OCI-LY1 (cell line): ENCODE measurements around the gene ARPIN.
"Not testable (repeated sequence)": the region's sequence is repeated elsewhere in the genome, so short reads cannot be mapped to it uniquely, and the experiment has no call there.

Source experiments
- CTCF ChIP-seq: fragments of 200-600 bp; sonication (generic), shearing (Covaris generic); IDR thresholded peaks from 2 replicates; pipeline ENCODE4 v1.5.1; 2017; ENCODE audit warnings: mild to moderate bottlenecking, antibody characterized with exemption, low read length, moderate library complexity, mixed read lengths
- EZH2 ChIP-seq: fragments of 200-600 bp; sonication (generic), shearing (Covaris generic); IDR thresholded peaks from 2 replicates; pipeline ENCODE4 v1.8.0; 2017; ENCODE audit warnings: borderline replicate concordance, mixed run types, mild to moderate bottlenecking, antibody characterized with exemption, low read length, moderate library complexity, mixed read lengths

DNA sequence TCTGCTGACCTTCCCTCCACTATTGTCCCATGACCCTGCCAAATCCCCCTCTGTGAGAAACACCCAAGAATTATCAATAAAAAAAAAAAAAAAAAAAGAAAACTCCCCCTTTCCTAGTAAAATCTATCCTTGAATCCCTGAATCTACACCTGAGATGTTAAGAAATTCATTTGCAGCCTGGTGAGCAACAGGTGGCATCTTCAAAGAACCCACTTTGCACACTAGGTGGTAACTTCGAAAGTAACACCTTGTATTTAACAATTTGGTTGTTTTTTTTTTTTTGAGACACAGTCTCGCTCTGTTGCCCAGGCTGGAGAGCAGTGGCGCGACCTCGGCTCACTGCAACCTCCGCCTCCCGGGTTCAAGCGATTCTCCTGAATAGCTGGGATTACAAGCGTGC lies 43.3 kb downstream of the ARPIN start:
- TF ChIP-seq CTCF, EZH2: not testable (repeated sequence)
